Inferior parietal cortex (tissue), 1 donor: ENCODE results near the gene HLA-B.

Source experiments
- DNase-seq: peaks from one replicate; pipeline ENCODE4 v3.0.0-alpha.2; 2016; ENCODE audit errors: extremely low spot score

Gene HLA-B

GRCh38 chr6:31352683-31353383 is 4.1 kb downstream of the HLA-B start:
- no peak for DNase-seq

DNA sequence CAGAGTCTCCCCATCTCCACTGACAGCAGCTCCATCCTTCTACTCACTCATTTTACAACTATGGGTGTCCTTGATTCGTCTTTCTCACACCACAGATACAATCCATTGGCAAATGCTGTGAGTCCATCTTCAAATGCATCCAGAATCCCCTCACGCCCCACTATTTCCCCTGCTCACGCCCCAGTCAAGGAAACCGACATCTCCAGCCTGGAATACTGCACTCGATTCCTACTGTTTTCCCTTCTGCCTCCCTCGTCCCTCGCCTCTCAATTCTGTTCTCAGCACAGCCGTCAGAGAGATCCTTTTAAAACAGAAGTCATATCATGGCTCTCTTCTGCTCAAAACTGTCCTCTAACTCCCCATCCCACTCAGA is 4.7 kb downstream of the HLA-B start:
- no peak for DNase-seq

GRCh38 chr6:31351401-31352309 is 5.3 kb downstream of the HLA-B start:
- no peak for DNase-seq

DNA sequence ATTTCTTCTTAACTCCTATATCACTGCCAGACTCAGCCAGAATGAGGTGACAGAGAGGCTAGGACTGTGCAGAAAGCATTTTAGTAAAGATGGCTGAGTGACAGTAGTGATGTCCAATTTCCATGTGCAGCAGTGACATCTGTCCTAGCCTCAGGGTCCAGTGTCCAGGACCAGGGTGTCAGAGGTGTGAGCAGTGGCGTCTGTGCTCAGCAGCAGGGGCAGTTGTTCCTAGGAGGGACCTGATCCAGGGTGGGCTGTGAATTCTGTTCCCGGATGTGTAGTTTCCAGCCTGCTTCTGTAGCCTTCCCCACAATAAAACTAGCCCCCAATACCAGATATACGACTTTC is 6.0 kb downstream of the HLA-B start:
- DNase-seq, result no peak

DNA sequence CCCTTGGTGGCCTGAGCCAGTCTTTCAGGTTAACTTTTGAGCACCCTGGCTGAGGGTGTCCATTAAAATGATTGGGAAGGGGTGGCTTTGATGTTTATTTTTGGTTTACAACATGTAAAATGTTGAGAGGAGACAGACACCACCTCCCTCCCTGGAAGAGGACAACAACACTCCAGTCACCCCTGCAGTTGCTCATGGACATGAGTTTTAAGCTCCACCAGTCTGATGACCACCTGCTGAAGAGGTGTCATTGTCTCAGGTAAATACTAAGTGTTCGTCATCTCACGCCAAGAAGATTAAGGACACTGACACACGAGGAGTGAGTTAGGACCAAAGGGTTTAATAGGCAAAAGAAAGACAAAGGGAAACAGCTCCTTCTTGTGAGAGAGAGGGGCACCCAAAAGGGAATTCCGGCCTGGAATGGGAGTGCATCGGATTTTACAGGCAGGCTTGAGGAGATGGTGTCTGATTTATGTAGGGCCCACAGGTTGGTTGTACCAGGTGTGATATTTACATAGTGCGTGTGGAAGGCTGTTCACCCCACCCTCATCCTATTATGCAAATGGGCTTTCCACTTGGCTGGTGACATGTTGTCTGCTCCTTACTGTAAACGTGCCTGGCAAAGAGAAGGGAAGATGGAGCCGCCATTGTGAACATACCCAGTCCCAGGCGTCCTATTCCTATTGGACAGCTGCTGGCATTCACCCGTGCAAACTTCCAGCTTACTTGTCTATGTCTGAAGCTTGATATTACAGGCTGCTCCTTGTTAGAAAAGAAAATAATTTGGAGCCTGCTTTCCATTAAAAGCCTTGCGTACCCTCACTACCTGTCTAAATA is 6.6 kb downstream of the HLA-B start:
- DNase-seq, result no peak

- DNase-seq, result no peak
Measured at GRCh38 chr6:31349301-31349700, 7.7 kb downstream of the HLA-B start.

DNA sequence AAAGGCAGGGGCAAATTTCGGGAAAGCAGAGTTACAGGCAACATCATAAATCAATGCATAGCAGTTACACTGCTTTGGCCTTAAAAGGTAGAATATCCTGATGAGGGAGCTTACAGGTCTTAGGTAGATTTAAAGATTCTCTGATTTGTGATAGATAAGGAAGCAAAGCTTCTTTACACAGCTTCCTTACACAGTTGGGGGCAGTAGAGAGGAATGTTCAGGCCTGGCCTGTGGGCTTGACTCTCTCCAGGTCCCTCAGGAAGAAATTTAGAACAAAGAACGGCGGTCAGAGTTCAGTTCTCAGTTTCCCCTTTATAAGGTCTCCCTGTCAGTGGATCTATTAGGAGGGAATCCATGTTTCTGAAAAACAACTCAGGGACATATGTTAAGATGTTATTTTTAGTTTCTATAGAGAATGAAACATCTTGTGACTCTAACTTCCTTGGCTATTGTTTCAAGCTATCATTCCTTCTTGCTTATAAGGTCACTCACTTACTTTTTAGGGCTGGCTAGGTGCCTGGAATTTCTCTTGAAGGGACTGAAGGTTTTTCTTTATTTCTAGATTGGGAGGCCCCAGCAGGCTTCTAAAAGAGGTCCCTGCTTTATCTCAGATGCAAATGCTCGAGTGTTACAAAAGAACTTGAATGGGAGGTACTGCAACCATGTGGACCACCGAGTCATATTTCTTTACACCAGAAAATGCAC is 11.8 kb downstream of the HLA-B start:
- no peak for DNase-seq

DNA sequence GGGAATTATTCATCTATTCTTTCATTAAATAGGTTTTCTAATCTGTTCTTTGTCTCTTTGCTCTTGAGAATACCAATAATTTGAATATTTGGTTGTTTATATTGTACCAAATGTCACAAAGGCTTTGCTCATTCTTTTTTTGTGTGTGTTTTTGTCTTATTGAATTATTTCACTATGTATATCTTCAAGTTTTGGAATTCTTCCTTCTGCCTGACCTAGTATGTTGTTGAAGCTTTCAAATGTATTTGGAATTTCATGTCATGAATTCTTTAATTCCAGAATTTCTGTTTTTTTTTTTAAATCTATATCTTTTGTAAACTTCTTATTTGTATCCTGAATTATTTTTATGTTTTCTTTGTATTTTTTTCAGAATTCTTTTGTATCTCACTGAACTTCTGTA is 16.8 kb downstream of the HLA-B start:
- no peak for DNase-seq

- DNase-seq, result no peak
Measured at GRCh38 chr6:31339210-31339609, 17.8 kb downstream of the HLA-B start.

DNA sequence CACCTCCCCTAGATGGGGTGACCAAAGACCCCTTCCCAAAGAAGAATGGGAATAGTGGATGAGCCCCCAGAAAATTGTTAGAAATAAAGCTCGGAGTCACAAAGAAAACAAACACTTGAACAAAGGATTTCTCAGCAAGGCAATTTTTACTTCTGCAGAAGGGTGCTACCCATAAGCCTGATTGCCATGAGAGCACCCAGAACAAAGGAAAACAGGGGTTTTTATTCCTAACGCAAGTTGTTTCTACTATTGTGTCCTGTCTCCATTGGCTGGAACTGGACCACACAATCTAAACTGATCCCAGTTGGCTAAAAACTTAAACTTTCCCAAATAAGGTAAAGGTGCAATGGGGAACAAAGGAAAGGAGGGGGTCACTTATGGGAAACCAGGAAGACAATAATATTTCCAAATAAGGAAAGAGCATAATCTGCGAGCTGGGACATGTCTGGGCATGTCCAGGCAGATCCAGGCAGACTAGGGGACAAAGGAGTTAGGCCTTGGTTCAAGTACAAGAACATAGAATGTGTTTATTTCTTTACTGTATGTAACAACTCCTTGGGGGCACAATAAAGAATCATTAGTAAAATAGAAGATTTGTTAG is 20.0 kb downstream of the HLA-B start:
- no peak for DNase-seq

GRCh38 chr6:31332637-31333602 is 24.1 kb downstream of the HLA-B start:
- DNase-seq, result no peak

DNA sequence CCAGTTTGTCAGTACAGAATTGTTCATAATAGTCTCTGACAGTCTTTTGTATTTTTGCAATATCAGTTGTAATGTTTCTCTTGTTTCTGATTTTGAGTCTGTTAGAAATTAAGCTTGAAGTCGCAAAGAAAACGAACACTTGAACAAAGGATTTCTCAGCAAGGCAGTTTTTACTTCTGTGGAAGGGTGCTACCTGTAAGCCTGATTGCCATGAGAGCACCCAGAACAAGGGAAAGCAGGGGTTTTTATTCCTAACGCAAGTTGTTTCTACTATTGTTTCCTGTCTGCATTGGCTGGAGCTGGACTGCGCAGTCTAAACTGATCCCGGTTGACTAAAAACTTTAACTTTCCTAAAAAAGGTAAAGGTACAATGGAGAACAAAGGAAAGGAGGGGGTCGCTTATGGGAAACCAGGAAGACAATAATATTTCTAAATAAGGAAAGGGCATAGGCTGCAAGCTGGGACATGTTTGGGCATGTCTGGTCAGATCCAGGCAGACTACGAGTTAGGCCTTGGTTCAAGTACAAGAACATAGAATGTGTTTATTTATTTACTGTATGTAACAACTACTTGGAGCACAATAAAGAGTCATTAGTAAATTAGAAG is 28.5 kb downstream of the HLA-B start:
- no peak for DNase-seq

GRCh38 chr6:31321820-31322219 is 35.2 kb downstream of the HLA-B start:
- no peak for DNase-seq

DNA sequence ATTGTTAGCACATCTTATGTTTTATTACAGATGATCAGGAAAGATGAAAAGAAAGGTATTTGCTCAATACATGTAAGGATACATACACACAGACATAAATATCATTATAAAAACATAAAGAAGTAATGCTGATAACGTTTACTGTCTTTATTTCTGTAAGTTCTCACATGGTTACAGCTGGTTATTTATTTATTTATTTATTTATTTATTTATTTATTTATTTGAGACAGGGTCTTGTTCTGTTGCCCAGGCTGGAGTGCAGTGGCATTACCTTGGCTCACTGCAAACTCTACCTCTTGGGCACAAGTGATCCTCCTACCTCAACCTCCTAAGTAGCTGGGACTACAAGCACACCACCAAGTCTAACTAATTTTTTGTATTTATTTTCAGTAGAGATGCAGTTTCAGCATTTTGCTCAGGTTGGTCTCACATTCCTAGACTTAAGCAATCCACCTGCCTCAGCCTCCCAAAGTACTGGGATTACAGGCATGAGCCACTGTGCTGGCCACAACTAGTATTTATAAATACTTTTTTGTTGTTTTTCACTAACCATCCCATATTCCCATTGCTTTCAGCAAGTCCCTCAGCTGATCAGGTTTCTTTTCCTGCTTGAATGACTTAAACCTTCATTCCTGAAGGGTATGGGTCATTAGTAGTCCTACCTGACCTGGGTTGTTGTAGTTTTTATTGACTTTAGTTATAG is 35.8 kb downstream of the HLA-B start:
- DNase-seq, result no peak

DNA sequence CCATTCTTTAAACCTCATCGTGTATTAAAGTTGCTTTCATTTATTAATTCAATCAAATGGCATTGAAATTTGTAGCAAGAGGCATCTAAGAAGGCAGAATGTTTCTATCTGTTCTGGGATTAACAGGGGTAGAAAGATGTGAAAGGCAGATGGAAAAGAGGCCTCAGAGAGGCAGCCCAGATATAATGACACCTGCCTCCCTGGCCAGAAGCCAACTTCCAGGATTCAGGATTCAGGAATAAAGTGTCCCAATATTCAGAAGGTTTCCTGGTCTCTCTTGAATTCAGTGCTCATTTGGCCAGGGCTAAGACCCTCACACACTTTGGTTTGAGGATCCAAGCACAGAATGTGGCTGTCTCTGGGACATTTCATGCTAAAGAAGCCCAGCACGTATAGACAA is 39.9 kb downstream of the HLA-B start:
- no peak for DNase-seq

DNA sequence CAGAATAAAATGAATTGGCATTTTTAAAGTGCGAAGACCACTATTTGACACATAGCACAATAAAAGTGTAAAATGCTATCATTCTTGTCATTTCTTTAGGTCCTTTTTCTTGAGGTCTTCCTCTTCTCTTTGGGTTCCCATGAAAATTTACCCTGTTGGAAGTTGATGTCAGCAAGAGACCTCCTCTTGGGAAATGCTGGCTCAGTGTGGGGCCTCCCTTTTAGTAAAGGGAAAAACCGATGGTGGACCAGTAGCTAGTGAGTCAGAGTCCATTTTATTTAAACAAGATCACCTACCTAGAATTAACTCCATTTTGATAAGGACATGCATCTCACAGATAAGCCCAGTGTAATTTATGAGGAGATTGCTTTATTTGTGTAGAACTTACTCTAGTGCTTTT is 47.3 kb downstream of the HLA-B start:
- no peak for DNase-seq

DNA sequence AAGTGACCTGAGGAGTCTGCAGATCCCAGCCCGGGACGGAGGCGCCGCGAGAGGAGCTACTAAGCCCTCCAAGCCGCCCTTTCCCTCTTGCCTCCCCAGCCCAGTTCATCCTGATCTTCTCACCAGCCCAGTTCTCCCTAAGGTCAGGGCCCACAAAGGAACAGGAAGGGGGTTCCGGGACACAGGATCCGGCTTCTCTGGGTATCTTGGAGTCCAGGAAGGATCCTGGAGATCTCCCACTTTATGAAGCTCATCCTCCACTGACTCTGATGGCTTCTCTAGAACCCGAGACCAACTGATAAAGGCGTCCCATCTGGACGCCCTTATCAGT is 48.2 kb downstream of the HLA-B start:
- no peak for DNase-seq

DNA sequence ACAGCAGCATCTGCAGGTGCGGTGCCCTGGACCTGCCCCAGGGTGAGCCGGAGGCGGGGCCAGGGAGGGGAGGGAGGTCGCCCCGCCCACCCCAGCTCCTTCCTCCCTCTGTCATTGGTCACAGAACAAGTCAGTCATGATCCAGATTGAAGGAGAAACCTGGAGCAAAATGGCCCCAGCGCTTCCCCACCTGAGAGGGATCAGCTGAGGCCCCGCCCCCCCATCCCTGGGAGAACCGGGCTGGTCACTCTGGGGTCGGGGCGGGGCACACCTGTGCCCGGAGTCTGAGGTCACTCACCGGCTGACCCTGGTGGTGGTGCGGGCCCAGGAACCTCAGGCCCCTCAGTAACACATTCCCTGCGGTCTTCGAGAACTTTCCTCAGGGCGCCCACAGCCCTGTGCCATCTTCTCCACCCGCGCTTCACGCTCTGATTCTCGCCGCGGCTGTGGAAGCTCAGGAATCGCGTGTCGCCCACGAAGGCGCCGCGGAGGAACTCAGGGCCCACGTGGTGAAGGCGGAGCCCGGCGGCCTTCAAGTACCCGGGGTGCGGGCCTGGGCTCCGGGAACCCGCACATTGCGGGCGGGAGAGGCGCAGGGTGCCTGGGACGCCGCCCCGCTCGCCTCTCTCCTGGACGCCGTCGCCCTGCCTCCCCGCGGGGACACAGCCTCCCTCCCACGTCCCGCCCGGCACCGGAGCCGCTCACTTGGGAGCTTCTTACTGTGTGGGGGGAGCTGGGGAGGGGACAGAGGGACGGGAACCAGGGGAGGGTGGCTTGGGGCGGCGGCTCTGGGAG is 48.7 kb downstream of the HLA-B start:
- no peak for DNase-seq

DNA sequence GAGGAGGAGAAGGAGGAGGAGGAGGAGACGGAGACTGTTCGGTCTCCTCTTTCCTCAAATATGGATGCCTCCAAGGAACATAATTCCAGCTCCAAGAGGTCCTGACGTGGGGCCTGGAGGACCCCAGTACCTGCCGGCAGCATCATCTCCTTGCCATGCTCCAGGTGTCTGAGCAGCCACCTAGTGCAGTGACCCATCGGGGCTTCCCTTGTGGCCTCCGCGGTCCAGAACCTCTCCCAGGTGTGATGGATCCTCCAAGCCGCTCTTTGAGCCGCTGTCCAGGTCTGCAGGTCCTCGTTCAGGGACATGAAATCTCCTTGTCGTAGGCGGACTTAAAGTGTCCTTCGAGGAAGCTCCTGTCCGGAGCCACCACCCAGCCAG is 49.3 kb downstream of the HLA-B start:
- DNase-seq, result no peak
